ENCODE results near the gene KSR1. TPM values are rescaled to one million over a fixed set of nuclear protein-coding genes. Genes with fewer than 3 reads are reported as not detected.

KSR1 gene
- total and polyA plus RNA-seq, 2 of the 8 experiments (the other 6 are each of a cell fraction or from before 2014, with no cell fraction given) = 14.1 to 34.7 TPM

- no peak for TF ChIP-seq GABPA (IDR thresholded peaks at IDR 0.05; ENCODE audit: borderline replicate concordance, insufficient read depth, low read length)
- TF ChIP-seq CHD7 (IDR thresholded peaks at IDR 0.05; ENCODE audit: insufficient replicate concordance, low read length) = no peak
- TF ChIP-seq POLR2AphosphoS5 (IDR thresholded peaks at IDR 0.05; ENCODE audit: low read depth, low read length) = no peak
- TF ChIP-seq YY1 (IDR thresholded peaks at IDR 0.05; ENCODE audit: low read depth, low read length) = no peak
Observed at GRCh38 chr17:27475981-27476895, 20.0 kb downstream of the KSR1 start (continued).

Data from H1 (cell line).